ENCODE measurements around the gene SPINK4.

- TF ChIP-seq POLR2AphosphoS5 (IDR thresholded peaks at IDR 0.05) (no peak), CTCF (IDR thresholded peaks at IDR 0.05) (no peak), POLR2A (IDR thresholded peaks at IDR 0.05) (no peak)
These were observed 37.5 kb downstream of the SPINK4 start for GRCh38 chr9:33277484-33277883.
